PFSK-1 (cell line): Measurements from ENCODE around the gene APBB2.

Experiments
- FOXP2 ChIP-seq: optimal IDR thresholded peaks from 2 replicates; pipeline ENCODE3; 2011; ENCODE audit warnings: borderline replicate concordance, control low read depth, inconsistent platforms; ENCODE audit not compliant: insufficient read depth; ENCODE audit errors: extremely low read length, extremely low read depth
- POLR2AphosphoS5 ChIP-seq: IDR thresholded peaks from 2 replicates; pipeline ENCODE4 v1.6.1; 2012; ENCODE audit warnings: low read depth, mild to moderate bottlenecking, control low read depth, low read length, moderate library complexity
- REST ChIP-seq, 2 experiments: IDR thresholded peaks; 2 replicates each; pipeline versions ENCODE4 v1.6.1 to v1.8.0; 2011 to 2012; ENCODE audit warnings: low read depth in 2 of 2, low read length in 2 of 2, control low read depth in 1 of 2, inconsistent platforms in 1 of 2, mild to moderate bottlenecking in 1 of 2, moderate library complexity in 1 of 2; ENCODE audit not compliant: insufficient read depth in 1 of 2
- SIN3A ChIP-seq: IDR thresholded peaks from 2 replicates; pipeline ENCODE4 v1.6.1; 2012; ENCODE audit warnings: mild to moderate bottlenecking, low read length, moderate library complexity, borderline replicate concordance; ENCODE audit not compliant: insufficient read depth
- TAF1 ChIP-seq: IDR thresholded peaks from 2 replicates; pipeline ENCODE4 v1.6.1; 2012; ENCODE audit warnings: low read length, control low read depth, borderline replicate concordance; ENCODE audit not compliant: insufficient read depth

APBB2 gene

GRCh38 chr4:41061482-41062185 lies 152.7 kb downstream of the APBB2 start:
- TF ChIP-seq SIN3A (no peak), REST (IDR thresholded peaks at IDR 0.05; ENCODE audit: insufficient read depth in 1 of 2, low read depth in 2 of 2, low read length in 2 of 2) (no peak), POLR2AphosphoS5 (no peak), FOXP2 (no peak), TAF1 (no peak)

- TF ChIP-seq FOXP2 (no peak), TAF1 (no peak), SIN3A (no peak), REST (IDR thresholded peaks at IDR 0.05; ENCODE audit: insufficient read depth in 1 of 2, low read depth in 2 of 2, low read length in 2 of 2) (no peak), POLR2AphosphoS5 (no peak)
Observed at GRCh38 chr4:41060352-41061334, 153.7 kb downstream of the APBB2 start.

- no peak for TF ChIP-seq POLR2AphosphoS5
- TF ChIP-seq REST (IDR thresholded peaks at IDR 0.05; ENCODE audit: insufficient read depth in 1 of 2, low read depth in 2 of 2, low read length in 2 of 2): no peak
- no peak for TF ChIP-seq TAF1
- no peak for TF ChIP-seq SIN3A
- TF ChIP-seq FOXP2: no peak
Observed at GRCh38 chr4:41058426-41058825, 155.9 kb downstream of the APBB2 start.

- TF ChIP-seq REST (IDR thresholded peaks at IDR 0.05; ENCODE audit: insufficient read depth in 1 of 2, low read depth in 2 of 2, low read length in 2 of 2) (no peak), FOXP2 (no peak), TAF1 (no peak), SIN3A (no peak), POLR2AphosphoS5 (no peak)
Observed at GRCh38 chr4:41057467-41057866, 156.9 kb downstream of the APBB2 start.
